Activated T-cell treated with anti-CD3 and anti-CD28 coated beads, Interleukin-2, amount 50 U/mL, for 24 hours (primary cell): ENCODE results near the gene LDB3.
A peak's percentile ranks its signal among the peaks of the same experiment; 100 is the strongest.

Source experiments
- DNase-seq: peaks from one replicate; pipeline ENCODE4 v3.0.0-alpha.2; 2020
- H3K27ac Mint-ChIP-seq: 2 replicates; pipeline ENCODE4 v1.8.0; 2020; ENCODE audit warnings: mild to moderate bottlenecking, mixed read lengths
- H3K27me3 Mint-ChIP-seq: 2 replicates; pipeline ENCODE4 v1.8.0; 2020; ENCODE audit warnings: mixed read lengths
- H3K36me3 Mint-ChIP-seq: 2 replicates; pipeline ENCODE4 v1.8.0; 2020; ENCODE audit warnings: low read depth, mixed read lengths
- H3K4me1 Mint-ChIP-seq: 2 replicates; pipeline ENCODE4 v1.8.0; 2020; ENCODE audit warnings: low read depth, mixed read lengths
- H3K4me3 Mint-ChIP-seq: 2 replicates; pipeline ENCODE4 v1.8.0; 2020; ENCODE audit warnings: mild to moderate bottlenecking, moderate library complexity, mixed read lengths
- H3K9me3 Mint-ChIP-seq: 2 replicates; pipeline ENCODE4 v1.8.0; 2020; ENCODE audit warnings: mixed read lengths

LDB3 gene

DNA sequence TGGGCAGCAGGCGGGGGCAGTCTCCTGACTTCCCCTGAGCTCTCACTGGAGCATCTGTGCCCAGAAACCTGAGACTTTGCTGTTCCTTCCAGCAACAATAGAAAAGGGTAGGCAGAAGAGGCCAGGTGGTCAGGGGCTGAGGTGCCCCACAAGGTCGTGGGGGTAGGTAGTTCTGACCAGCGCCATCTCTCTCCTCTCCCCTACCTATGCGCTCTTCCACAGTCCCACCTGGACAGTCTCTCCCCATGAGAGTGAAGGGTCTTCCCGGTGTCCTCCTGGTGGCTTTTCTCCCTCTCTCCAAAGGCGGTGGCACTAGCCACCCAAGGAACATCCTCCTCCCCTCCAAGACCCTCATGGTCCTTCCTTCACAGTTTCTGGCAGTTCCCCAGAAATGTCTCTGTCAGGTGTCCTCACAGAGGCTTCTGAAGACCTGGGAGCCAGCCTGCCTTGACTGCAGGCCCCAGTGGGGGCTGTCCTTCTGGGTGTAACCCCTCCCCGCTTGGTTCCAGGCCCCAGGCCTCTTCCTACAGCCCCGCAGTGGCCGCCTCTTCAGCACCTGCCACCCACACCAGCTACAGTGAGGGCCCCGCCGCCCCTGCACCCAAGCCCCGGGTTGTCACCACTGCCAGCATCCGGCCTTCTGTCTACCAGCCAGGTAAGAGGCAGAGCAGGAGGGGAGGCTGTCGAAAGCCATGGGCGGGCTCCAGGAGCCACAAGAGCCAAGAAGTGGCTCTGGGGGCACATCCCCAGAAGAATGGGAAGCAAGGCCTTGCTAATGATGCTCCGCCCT is 41.3 kb downstream of the LDB3 start:
- H3K9me3 Mint-ChIP-seq = no peaks in the 10 kb centered on the region
- peaks cover 17% of the 10 kb centered on the region for H3K4me1 Mint-ChIP-seq
- H3K27me3 Mint-ChIP-seq = no peaks in the 10 kb centered on the region
- H3K4me3 Mint-ChIP-seq = peak overlapping the region; percentile 73
- no peak for DNase-seq
- H3K36me3 Mint-ChIP-seq = no peaks in the 10 kb centered on the region
- H3K27ac Mint-ChIP-seq = no peak overlapping the region

DNA sequence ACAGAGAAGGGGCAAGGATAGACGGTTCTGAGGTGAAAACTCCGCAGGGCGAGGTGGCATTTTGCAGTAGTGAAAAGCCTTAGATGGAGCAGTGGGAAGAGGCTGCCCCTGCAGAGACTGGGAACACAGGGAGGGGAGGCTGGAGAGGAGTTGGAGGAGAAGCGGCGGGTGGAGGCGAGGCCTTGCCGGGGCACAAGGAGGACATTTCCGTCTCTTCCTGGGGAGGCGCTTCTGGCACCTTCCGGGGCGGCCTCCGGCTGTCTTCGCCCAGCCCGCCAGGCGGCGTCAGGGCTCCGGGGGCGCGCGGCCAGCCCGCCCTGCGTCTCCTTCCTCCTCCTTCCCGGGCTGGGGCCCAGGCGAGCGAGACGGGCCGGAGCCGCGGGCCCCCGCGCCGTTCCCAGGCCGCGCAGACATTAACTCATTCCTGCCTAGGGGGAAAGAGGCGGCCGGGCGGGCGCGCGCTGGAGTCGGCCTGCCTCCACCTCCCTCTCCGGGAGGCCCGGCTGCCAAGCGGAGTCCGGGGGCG is 42.7 kb downstream of the LDB3 start:
- H3K9me3 Mint-ChIP-seq = no peaks in the 10 kb centered on the region
- peak overlapping the region; percentile 93 for H3K27ac Mint-ChIP-seq
- H3K27me3 Mint-ChIP-seq = no peaks in the 10 kb centered on the region
- peak; percentile 92 for DNase-seq
- peak overlapping the region; percentile 73 for H3K4me3 Mint-ChIP-seq
- H3K4me1 Mint-ChIP-seq = peaks cover 17% of the 10 kb centered on the region
- H3K36me3 Mint-ChIP-seq = no peaks in the 10 kb centered on the region

DNA sequence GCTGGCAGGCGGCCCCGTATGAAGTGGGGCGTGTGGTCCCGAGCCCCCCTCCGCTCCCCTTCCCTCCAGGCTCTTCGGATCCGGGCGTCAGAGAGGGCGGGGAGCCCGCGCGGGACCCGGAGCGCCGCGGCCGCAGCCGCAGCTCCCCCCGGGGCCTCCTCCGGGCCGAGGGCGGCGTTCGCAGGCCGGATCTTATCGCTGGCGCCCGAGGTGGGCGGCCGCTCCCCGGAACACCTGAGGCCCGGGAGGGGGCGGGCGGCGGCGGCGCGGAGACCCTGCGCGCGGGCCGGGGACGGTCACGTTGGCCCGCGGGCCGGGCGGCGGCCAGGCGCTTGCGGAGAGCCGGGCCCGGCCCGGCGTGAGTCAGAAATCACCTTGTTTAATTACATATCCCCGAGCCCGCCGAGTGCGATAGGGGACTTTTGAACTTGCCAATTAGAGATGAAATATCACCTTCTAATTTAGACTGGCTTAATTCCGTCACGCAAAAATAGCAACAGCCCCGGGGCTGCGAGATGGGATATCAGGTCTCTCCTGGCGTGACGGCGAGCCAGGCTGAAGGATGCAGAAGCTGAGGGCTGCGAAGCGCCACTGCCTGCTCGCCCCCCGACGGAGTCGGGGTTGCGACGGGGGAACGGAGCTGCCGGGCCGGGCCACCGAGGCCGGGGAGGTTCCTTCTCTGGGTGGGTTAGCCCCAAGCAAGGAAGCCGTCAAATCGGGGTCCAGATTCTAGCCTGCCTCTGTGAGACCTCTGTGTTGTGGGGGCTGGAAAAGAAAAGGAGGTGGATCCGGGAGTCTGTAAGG is 43.4 kb downstream of the LDB3 start:
- Mint-ChIP-seq H3K27ac (peak overlapping the region; percentile 91), H3K36me3 (no peaks in the 10 kb centered on the region), H3K4me1 (peaks cover 17% of the 10 kb centered on the region), H3K4me3 (peak overlapping the region; percentile 83), H3K27me3 (no peaks in the 10 kb centered on the region), H3K9me3 (no peaks in the 10 kb centered on the region)
- DNase-seq = no peak

DNA sequence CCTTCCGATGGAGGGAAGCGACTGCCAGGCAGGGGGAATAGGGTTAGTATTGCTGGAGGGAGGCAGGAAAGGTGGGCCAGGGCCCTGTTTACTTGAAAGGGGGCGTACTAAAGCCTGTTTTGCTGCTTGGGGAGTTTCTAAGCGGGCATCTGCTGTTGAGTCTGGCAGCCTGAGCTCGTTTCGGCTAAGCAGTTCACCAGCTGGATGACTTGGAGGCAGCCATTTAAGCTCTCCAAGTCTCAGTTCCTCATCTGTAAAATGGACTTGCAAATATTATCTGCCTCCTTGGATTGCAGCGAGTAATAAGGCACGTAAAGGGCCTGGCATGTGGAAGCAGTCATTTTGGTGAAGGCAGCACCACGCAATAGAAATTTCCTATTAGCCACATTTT is 44.0 kb downstream of the LDB3 start:
- no peak for DNase-seq
- peak overlapping the region; percentile 91 for H3K27ac Mint-ChIP-seq

DNA sequence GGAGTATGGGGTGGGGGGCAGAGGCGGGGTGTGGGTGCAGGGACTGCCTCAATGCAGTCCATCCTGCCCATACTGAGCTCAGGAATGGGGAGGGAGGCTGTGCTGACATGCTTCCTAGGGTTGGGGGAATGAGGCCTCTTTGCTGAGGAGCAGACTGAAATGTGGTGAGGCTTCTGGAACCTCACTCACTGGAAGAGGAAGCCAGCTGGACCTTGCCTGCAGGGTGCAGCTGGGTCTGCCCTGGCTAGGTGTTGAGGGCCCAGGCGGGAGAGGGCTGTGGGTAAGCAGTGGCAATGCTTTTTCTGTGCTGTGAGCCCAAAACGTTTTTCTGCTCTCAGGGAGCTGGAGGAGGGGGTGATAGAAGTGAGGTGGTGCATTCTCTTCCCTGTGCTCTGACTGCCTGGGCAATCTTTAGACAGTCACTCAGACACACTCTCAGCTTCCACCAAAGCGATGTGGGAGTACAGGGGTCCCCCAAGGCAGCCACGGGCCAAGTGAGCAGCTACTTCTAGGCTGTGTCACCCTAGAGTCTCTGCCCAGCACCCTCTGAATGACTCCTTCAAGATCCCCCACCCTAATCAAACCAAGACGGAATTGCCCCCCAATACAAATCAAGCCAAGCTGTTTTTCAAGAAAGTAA is 47.0 kb downstream of the LDB3 start:
- H3K27me3 Mint-ChIP-seq = no peaks in the 10 kb centered on the region
- H3K36me3 Mint-ChIP-seq = no peaks in the 10 kb centered on the region
- no peak for DNase-seq
- H3K4me1 Mint-ChIP-seq = peaks cover 12% of the 10 kb centered on the region
- no peak overlapping the region for H3K4me3 Mint-ChIP-seq
- no peak overlapping the region for H3K27ac Mint-ChIP-seq
- no peaks in the 10 kb centered on the region for H3K9me3 Mint-ChIP-seq

More for the DNA sequence above, 44.0 kb downstream of the LDB3 start:
- H3K9me3 Mint-ChIP-seq = no peaks in the 10 kb centered on the region
- H3K4me1 Mint-ChIP-seq = peaks cover 17% of the 10 kb centered on the region
- H3K27me3 Mint-ChIP-seq = no peaks in the 10 kb centered on the region
- H3K36me3 Mint-ChIP-seq = no peaks in the 10 kb centered on the region
- H3K4me3 Mint-ChIP-seq = peak overlapping the region; percentile 83

DNA sequence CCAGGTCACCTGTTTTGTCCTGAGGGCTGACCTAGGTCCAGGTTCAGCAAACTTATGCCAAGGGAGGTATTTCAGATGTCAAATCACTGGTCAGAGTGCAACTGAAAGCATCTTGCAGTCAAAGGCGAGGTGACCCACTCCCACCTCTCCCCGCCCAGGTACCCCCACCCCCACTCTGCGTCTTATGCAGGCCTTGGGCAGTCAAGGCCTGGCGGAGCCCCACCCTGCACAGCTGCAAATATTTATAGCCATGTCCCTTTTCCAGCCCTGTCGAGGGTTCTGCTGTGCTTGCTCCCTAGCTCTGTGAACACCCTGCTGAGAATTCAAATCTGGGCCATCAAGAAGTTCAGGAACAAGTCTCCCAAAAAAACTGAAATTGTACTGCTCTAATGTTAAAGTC is 47.5 kb downstream of the LDB3 start:
- H3K4me1 Mint-ChIP-seq = peaks cover 7% of the 10 kb centered on the region
- H3K36me3 Mint-ChIP-seq = no peaks in the 10 kb centered on the region
- no peaks in the 10 kb centered on the region for H3K9me3 Mint-ChIP-seq
- no peak for DNase-seq
- H3K27ac Mint-ChIP-seq = no peak overlapping the region
- H3K4me3 Mint-ChIP-seq = no peak overlapping the region
- no peaks in the 10 kb centered on the region for H3K27me3 Mint-ChIP-seq

DNA sequence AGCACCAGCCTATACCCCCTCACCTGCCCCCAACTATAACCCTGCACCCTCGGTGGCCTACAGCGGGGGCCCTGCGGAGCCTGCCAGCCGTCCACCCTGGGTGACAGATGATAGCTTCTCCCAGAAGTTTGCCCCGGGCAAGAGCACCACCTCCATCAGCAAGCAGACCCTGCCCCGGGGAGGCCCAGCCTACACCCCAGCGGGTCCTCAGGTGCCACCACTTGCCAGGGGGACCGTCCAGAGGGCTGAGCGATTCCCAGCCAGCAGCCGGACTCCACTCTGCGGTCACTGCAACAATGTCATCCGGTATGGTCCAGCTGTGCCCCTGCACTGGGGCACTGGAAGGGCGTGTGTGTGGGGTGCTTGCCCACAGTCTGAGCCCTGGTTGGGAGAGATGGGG is 48.2 kb downstream of the LDB3 start:
- H3K27me3 Mint-ChIP-seq = peaks cover 2% of the 10 kb centered on the region
- no peaks in the 10 kb centered on the region for H3K9me3 Mint-ChIP-seq
- no peak overlapping the region for H3K4me3 Mint-ChIP-seq
- no peak for DNase-seq
- no peaks in the 10 kb centered on the region for H3K36me3 Mint-ChIP-seq
- no peak overlapping the region for H3K27ac Mint-ChIP-seq
- H3K4me1 Mint-ChIP-seq = peaks cover 5% of the 10 kb centered on the region

DNA sequence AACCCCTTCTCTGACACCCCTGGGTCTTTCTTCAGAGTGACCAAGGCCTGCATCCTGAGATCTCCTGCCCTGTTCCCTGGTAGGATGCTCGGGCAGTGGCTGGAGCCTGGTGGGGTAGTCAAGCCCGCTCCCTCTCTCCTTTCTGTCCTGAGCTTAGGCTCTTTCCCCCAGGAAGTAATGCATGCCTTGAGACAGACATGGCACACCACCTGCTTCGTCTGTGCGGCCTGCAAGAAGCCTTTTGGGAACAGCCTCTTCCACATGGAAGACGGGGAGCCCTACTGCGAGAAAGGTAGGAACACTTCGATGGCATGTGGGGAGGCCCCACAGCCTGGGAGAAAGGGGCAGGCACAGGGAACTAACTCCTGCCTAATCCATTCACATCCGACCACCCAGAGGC is 50.2 kb downstream of the LDB3 start:
- DNase-seq = no peak
- H3K4me1 Mint-ChIP-seq = peaks cover 6% of the 10 kb centered on the region
- H3K4me3 Mint-ChIP-seq = no peak overlapping the region
- no peak overlapping the region for H3K27ac Mint-ChIP-seq
- no peaks in the 10 kb centered on the region for H3K36me3 Mint-ChIP-seq
- H3K27me3 Mint-ChIP-seq = peaks cover 2% of the 10 kb centered on the region
- H3K9me3 Mint-ChIP-seq = no peaks in the 10 kb centered on the region

DNA sequence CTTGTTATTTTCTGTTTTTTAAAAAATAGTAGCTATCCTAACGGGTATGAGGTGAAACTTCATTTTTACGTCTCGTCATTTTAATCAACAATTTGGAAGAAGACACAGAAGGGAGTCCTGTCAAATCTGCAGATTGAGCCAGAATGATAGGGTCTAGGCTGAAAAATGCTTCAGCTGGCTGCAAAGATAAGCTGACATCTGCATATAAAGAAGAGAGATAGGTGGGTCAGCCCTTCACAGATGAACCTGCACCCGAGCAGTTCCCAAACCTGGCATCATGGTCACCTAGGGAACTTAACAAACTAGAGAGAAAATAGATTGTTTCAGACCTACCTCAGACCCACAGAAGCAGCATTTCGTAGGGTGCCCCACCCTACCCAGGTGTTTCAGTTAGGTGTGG is 52.9 kb downstream of the LDB3 start:
- Mint-ChIP-seq H3K4me1 (peaks cover 7% of the 10 kb centered on the region), H3K27ac (no peak overlapping the region), H3K4me3 (no peak overlapping the region), H3K27me3 (peaks cover 2% of the 10 kb centered on the region), H3K36me3 (no peaks in the 10 kb centered on the region), H3K9me3 (no peaks in the 10 kb centered on the region)
- DNase-seq = no peak

DNA sequence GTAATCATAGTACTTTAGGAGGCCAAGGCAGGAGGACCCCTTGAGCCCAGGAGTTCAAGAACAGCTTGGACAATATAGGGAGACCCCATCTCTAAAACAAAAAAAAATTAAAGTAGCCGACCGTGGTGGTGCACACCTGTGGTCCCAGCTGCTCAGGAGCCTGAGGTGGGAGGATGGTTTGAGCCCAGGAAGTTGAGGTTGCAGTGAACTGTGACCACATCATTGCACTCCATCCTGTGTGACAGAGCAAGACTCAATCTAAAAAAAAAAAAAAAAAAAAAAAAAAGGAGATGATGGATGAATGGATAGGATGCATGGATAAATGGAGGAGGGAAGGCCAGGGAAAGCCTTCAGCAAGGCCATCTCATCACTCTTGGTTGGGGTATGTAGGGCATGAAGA is 54.7 kb downstream of the LDB3 start:
- Mint-ChIP-seq H3K4me3 (no peak overlapping the region), H3K36me3 (no peaks in the 10 kb centered on the region), H3K4me1 (peaks cover 7% of the 10 kb centered on the region), H3K9me3 (no peaks in the 10 kb centered on the region), H3K27me3 (peaks cover 2% of the 10 kb centered on the region), H3K27ac (no peak overlapping the region)
- no peak for DNase-seq

DNA sequence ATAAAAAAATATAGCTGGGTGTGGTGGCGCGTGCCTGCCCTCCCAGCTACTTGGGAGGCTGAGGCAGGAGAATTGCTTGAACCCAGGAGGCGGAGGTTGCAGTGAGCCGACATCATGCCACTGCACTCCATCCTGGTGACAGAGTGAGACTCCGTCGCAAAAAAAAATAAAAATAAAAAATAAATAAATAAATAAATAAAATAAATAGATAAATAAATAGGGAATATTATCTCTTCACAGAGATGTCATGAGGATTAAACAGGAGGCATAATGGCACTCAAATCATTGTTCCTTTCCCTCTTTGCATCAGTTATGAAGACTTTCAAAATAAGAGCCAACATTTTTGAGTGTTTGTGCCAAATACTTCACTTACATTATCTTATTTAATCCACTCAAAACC is 56.1 kb downstream of the LDB3 start:
- no peaks in the 10 kb centered on the region for H3K36me3 Mint-ChIP-seq
- H3K9me3 Mint-ChIP-seq = no peaks in the 10 kb centered on the region
- no peak overlapping the region for H3K27ac Mint-ChIP-seq
- peaks cover 2% of the 10 kb centered on the region for H3K27me3 Mint-ChIP-seq
- peaks cover 7% of the 10 kb centered on the region for H3K4me1 Mint-ChIP-seq
- no peak overlapping the region for H3K4me3 Mint-ChIP-seq
- DNase-seq = no peak

DNA sequence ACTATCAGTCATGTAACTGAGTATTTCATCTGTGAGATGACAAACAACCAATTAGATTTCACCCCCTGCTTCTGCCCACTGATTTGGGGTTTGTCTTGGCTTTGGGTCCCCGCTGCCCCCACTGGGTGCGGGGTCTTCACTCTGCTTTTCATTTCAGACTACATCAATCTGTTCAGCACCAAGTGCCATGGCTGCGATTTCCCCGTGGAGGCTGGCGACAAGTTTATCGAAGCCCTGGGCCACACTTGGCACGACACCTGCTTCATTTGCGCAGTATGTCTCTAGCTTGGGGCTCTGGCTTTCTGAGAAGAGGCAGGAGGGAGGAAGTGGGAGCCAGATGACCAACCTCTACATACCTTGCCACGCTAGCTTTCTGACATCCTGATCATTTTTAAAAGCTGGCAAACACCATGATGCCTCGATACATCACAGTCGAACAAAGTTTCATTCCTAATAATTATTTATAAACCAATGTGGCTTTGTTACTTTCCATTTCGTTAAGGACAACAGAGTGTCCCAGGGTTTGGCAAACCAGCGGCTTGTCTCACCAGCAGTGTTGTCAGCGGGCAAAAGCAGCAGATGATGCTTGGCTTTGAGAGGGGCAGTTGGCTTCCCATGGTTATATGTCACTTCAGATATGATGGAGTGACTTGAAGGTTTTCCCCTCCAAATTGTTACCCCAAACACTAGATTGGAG is 57.8 kb downstream of the LDB3 start:
- H3K27ac Mint-ChIP-seq = no peak overlapping the region
- no peaks in the 10 kb centered on the region for H3K36me3 Mint-ChIP-seq
- no peaks in the 10 kb centered on the region for H3K9me3 Mint-ChIP-seq
- H3K27me3 Mint-ChIP-seq = peaks cover 2% of the 10 kb centered on the region
- DNase-seq = no peak
- peaks cover 7% of the 10 kb centered on the region for H3K4me1 Mint-ChIP-seq
- H3K4me3 Mint-ChIP-seq = no peak overlapping the region

DNA sequence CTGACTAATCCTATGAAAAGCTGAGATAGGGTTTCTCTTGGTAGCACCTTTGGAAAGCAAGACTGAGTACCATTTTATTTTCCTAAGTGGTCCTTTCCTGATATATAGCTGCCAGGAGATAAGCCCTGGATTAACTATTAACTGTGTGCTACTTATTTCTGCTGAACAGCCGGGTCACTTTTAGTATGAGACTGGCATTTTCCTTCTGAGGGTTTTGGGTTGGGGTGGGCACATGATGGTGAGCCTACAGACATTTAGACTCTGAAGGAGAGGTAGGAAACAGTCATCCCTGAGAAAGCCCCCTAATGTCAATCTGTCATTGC is 58.3 kb downstream of the LDB3 start:
- no peak overlapping the region for H3K4me3 Mint-ChIP-seq

DNA sequence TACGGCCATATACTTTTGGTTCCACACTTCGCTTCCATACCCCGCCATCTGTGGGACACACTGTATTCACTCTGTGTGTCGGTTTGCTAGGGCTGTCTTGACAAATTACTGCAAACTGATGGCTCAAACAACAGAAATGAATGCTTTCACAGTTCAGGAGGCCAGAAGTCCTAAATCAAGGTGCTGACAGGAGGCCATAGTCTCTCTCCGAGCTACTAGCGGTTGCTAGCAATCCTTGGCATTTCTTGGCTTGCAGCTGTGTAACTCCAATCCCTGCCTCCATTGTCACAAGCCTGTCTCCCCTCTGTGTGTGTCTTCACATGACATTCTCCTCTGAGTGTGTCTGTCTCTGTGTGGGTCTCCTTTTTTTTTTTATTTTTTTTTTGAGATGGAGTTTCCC is 59.2 kb downstream of the LDB3 start:
- Mint-ChIP-seq H3K4me1 (peaks cover 7% of the 10 kb centered on the region), H3K27me3 (no peaks in the 10 kb centered on the region), H3K4me3 (no peak overlapping the region), H3K27ac (no peak overlapping the region), H3K9me3 (no peaks in the 10 kb centered on the region), H3K36me3 (no peaks in the 10 kb centered on the region)
- no peak for DNase-seq

More for the DNA sequence above, 58.3 kb downstream of the LDB3 start:
- DNase-seq = no peak
- H3K36me3 Mint-ChIP-seq = no peaks in the 10 kb centered on the region
- no peak overlapping the region for H3K27ac Mint-ChIP-seq
- no peaks in the 10 kb centered on the region for H3K27me3 Mint-ChIP-seq
- peaks cover 7% of the 10 kb centered on the region for H3K4me1 Mint-ChIP-seq
- no peaks in the 10 kb centered on the region for H3K9me3 Mint-ChIP-seq
